Activated T-cell treated with anti-CD3 and anti-CD28 coated beads for 48 hours (primary cell): ENCODE measurements around the gene SOHLH1.

Experiments
- DNase-seq: peaks from one replicate; pipeline ENCODE4 v3.0.0-alpha.2; 2020; ENCODE audit warnings: low read depth

The SOHLH1 gene

GRCh38 chr9:135703726-135704125 is 4.4 kb upstream of the SOHLH1 start:
- no peak for DNase-seq

DNA sequence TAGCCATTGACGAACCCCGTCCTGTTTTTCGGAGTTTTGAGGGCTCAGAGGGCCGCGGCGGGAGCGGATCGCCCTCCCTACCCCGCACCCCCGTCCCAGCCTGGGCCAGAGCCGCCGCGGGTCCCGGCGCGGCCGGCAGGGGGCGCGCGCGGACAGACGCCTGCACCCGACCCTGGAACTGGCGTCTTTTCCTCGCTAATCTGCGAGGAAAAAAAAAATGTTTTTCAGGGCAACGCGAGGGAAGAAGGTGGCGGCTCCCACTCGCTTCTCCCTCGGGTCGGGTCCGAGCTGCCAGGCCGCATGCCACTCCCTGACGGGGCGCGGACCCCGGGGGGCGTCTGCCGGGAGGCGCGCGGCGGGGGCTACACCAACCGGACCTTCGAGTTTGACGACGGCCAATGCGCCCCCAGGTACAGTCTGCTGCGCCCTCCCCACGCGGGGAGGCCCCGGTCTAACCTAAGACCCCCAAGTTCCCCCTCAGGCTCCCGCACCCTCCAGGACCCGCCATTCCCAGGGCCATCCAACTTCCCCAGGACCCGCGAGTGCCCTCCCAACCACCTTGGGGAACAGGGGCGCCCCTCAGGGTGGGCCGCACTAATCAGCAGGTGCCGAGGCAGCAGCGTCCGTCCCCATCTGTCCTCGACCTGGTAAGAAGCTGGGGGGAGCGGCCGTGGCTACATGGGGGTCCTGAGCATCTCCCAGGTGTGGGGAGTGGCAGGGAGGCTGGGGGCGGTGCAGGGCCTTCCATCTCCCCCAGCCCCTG is 2.9 kb upstream of the SOHLH1 start, which contains the start of gene KCNT1:
Gene KCNT1, plus strand, starts transcription at position 227 of the 763 bp plus-strand sequence. Its CDS starts 74 bp downstream, at position 301.
- DNase-seq: peak; percentile 69

- DNase-seq: peak; percentile 7
Measured at GRCh38 chr9:135701067-135701958, 2.0 kb upstream of the SOHLH1 start.

GRCh38 chr9:135700525-135700924 is 1.2 kb upstream of the SOHLH1 start:
- DNase-seq: no peak

DNA sequence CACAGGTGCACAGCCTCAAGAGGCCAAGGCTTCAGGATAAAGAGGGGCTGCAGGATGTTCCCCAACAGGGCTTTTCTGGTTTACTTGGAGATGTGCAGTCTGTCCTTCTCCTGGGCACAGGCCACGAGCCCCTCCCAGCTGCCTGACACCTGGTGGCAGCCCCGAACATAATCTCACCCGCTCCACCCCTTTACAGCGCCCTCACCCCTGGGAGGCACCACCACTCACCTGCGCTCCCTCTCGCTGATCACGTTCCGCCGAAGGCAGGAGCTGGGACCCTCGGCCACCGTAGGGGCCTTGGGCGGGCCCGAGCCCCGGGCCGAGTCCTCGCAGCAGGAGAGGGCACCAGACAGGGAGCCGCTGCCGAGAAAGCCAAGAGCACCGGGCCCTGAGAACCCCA is 514 bp downstream of the SOHLH1 start:
- no peak for DNase-seq

GRCh38 chr9:135698236-135698635 is 1.0 kb downstream of the SOHLH1 start:
- no peak for DNase-seq

DNA sequence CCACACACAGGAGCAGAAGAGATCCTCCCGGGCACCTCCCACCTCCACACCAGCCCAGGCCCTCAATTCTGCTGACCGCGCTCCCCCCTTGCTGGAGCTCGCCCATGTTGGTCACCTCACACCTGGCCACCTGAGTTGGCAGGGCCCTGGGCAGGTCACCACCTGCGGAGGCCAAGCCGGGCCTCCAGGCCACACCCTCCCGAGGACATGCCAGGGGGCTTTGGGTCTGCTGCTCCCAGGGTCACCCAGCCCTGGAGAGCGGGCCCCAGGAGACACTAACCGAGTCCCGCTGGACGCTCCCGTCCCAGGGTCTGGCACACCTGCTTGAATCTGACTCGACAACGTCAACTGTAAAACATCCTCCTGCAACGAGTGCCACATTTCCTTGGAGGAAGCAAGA is 2.1 kb downstream of the SOHLH1 start:
- DNase-seq: no peak

DNA sequence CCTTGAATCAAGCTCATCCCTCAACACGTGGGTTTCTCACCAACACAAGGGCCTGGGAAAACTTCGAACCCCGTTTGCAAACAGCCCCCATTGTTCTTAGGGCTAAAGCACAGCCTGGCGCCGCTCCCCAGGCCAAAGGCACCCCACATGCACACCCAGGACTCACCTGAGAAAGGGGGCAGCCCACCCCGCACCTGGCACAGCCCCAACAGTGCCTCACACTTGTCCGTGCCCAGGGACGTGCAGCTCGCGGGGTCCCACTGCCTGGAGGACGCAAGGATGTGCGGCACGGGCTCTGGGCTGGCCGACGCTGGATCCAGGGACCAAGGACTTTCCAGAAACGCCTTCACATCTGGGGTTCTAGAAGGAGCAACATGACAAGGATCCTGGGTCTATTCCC is 2.8 kb downstream of the SOHLH1 start:
- DNase-seq: no peak

DNA sequence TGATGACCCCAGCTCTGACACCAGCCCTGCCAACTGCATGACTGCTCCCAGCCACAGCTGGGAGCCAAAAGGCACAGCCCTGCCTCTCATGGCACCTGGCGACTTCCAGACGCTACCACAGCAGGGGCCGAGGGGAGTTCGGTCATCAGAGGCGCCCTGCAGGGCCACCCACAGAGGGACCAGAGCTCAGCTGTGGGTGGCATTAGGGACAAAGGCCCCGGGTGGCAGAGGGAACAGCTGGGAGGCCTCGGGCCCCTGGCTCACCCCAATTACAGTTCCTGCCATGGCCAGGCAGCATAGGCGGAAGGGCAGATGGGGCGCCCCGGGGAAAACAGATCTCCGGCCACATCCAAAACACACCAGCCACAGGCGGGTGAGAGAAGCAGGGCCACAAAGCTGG is 3.6 kb downstream of the SOHLH1 start:
- no peak for DNase-seq

- no peak for DNase-seq
Measured at GRCh38 chr9:135695036-135695435, 4.2 kb downstream of the SOHLH1 start.

DNA sequence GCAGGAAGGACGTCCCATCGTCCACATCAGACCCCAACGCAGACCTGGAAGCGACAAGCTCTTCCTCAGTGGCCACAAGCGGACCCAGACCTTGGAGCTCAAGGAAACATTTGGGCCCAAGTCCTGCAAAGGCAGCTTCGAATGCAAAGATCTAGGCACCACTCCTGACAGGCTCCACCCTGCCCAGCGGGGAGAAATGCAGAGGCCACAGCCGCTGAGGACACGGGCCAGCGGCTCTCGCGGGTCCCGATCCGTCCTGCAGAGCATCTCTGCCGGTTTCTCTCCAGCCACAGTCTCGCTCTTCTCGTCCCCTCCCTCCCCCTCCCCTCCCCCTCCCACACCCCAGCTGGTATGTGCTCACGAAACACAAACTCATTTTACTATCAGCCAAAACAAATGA is 4.9 kb downstream of the SOHLH1 start:
- no peak for DNase-seq

DNA sequence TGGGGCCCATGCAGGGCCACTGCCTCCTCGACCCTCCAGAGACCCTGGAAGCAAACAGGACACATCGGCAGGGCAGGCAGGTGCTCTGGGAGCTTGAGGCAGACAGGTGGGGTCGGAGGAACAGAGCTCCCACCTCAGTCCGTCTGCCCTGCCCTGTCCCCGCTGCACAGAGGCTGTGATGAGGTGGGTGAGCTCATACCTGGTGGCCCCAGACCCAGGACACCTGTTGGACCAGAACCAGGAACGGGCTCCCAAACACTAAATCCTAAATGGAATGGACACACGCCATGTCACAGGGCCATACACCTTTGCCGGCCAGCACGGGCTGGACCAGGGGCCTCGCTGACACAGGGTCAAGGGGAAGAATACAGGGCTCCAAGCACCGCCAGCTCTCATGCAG is 5.5 kb downstream of the SOHLH1 start:
- no peak for DNase-seq

- no peak for DNase-seq
Measured at GRCh38 chr9:135693265-135693664, 6.0 kb downstream of the SOHLH1 start.

- DNase-seq: no peak
Measured at GRCh38 chr9:135692410-135692809, 6.9 kb downstream of the SOHLH1 start.

- no peak for DNase-seq
Measured at GRCh38 chr9:135690836-135691570, 8.3 kb downstream of the SOHLH1 start.

DNA sequence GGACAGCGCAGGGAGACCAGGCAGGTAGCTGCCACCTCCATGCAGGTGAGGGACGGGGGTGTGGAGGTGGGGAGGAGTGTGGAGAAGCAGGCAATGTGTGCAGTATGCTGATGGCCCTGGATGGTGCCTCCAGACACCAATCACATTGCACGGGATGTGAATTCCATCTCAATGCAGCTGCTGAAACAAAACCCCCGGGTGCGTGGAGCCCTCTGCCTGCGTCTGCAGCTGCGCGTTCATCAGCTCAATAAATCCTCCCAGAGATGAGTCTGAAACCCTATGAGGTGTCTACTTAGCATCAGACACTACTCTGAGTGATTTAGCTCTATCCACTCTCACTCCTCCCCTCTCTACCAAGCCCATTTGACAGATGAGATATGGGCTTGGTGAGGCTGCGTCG is 10.3 kb downstream of the SOHLH1 start:
- DNase-seq: no peak

- no peak for DNase-seq
Measured at GRCh38 chr9:135687216-135687615, 12.1 kb downstream of the SOHLH1 start.

DNA sequence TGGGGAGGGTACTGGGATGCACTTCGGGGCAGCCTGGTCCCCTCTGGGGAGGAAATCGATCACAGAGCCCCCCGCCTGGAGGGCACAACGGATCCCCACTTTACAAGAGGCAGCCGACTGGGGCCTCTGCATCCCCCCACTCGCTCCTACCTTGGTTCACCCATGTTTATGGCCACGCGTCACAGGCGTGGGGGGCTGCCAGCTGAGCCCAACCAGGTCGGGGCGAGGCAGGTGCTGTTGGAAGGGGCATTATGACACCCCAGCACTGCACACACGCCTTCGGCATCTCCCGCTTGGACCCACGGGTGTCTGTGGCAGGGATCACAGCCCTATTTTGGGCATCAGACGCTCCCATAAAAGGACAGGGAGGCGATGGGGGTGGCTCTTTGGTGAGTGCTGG is 14.6 kb downstream of the SOHLH1 start:
- no peak for DNase-seq

DNA sequence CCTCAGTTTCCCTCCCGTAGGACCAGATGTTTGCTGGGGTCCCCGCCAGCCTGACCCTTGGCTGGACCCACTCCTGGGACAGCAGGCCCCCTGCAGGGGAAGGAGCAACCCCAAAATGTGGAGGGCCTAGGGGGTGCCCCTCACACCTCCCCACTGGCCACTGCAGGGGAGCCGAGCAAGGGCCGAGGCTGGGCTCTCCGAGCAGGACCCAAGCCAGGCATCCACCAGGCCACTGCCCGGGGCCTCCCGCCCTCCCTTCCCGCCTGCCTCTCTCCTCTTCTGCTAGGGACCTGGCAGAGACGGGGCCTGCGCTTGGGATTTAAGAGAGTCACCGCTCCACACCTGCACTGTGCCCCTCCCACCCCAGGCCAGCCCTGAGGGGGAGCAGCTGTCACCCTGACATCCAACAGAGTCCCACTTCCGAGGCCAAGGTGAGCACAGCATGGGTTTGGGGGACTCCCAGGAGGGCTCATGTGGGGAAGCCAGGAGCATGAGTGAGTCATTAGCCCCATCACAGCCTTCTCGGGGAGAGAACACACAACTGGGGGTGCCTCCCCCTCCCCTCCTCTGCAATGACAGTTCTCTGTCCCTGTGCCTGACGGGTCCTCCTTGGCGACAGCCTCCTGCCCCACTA is 15.8 kb downstream of the SOHLH1 start:
- DNase-seq: no peak

DNA sequence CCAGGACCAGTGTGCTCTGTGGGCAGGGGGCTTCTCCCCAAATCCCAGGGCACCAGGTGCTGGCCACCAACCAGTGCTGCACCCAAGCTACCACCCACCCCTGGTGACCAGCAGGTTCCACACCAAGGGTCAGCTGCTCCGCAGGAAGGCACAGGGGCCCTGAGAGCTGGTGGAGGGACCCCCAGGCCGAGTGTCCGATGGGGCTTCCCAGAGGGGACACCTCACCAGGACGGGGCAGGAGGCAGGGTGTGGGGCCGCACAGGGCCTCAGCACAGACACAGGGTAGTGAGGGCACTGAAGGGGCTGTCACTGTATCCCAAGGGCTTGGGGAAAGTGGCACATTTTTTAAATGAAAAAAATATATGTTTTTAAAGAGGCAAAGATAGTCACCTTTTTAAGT is 18.1 kb downstream of the SOHLH1 start:
- no peak for DNase-seq

- no peak for DNase-seq
Measured at GRCh38 chr9:135680056-135680455, 19.2 kb downstream of the SOHLH1 start.
